ENCODE data around the gene LRP1B.
"Not testable (repeated sequence)": the region's sequence is repeated elsewhere in the genome, so short reads cannot be mapped to it uniquely, and the experiment has no call there.

LRP1B gene

GRCh38 chr2:141820893-141821292 lies 309.9 kb downstream of the LRP1B start:
- no peak overlapping the region for H4K5ac ChIP-seq (ENCODE audit: low read length)
- peak; percentile 22 for DNase-seq

DNA sequence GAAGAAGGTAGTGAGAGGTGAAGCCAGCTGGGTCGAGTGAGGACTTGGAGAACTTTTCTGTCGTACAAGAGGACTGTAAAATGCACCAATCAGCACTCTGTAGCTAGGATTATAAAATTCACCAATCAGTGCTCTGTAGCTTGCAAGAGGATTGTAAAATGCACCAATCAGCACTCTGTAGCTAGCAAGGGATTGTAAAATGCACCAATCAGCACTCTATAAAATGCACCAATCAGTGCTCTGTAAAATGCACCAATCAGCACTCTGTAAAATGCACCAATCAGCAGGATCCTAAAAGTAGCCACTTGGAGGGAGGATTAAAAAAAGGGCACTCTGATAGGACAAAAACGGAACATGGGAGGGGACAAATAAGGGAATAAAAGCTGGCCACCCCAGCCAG lies 315.5 kb downstream of the LRP1B start:
- no CpG with 5 or more reads among the region's 3 CpGs for WGBS (ENCODE audit: extremely low coverage, insufficient coverage, low lambda C conversion rate)
- DNase-seq; H3K36me3 ChIP-seq (ENCODE audit: control insufficient read depth, insufficient read depth, low read length); H3K4me3 ChIP-seq (ENCODE audit: low read length); H3K23ac ChIP-seq (ENCODE audit: low read length); H4K5ac ChIP-seq (ENCODE audit: low read length); H3K4ac ChIP-seq (ENCODE audit: low read depth, low read length); H3K56ac ChIP-seq (ENCODE audit: low read length); H2AK5ac ChIP-seq (ENCODE audit: low read length); H2BK5ac ChIP-seq (ENCODE audit: low read length); H4K8ac ChIP-seq (ENCODE audit: low read depth, low read length); H3K79me1 ChIP-seq (ENCODE audit: low read length); H3K27ac ChIP-seq (ENCODE audit: low read depth, low read length); H3K4me2 ChIP-seq (ENCODE audit: low read length); H3K4me1 ChIP-seq (ENCODE audit: control insufficient read depth, low read depth, low read length); H3K79me2 ChIP-seq (ENCODE audit: control insufficient read depth, insufficient read depth, low read length); H3K27me3 ChIP-seq (ENCODE audit: insufficient read depth, low read length, poor library complexity); H3K9ac ChIP-seq (ENCODE audit: low read length); H2BK120ac ChIP-seq (ENCODE audit: low read depth, low read length); H2BK15ac ChIP-seq (replicated peaks; ENCODE audit: low read depth); H3K18ac ChIP-seq (ENCODE audit: low read length): not testable (repeated sequence)

More at GRCh38 chr2:141820893-141821292, 309.9 kb downstream of the LRP1B start:
- no peak overlapping the region for H4K8ac ChIP-seq (ENCODE audit: low read depth, low read length)
- H2BK120ac ChIP-seq (ENCODE audit: low read depth, low read length), result no peak overlapping the region
- no peak overlapping the region for H3K27ac ChIP-seq (ENCODE audit: low read depth, low read length)
- H3K56ac ChIP-seq (ENCODE audit: low read length), result no peak overlapping the region
- no peaks in the 10 kb centered on the region for H3K79me1 ChIP-seq (ENCODE audit: low read length)
- H2BK5ac ChIP-seq (ENCODE audit: low read length), result no peak overlapping the region
- H3K4ac ChIP-seq (ENCODE audit: low read depth, low read length), result no peak overlapping the region
- no peak overlapping the region for H3K18ac ChIP-seq (ENCODE audit: low read length)
- no peaks in the 10 kb centered on the region for H3K27me3 ChIP-seq (ENCODE audit: insufficient read depth, low read length, poor library complexity)
- H3K4me1 ChIP-seq (ENCODE audit: control insufficient read depth, low read depth, low read length), result no peaks in the 10 kb centered on the region
- no peak overlapping the region for H2AK5ac ChIP-seq (ENCODE audit: low read length)
- H3K79me2 ChIP-seq (ENCODE audit: control insufficient read depth, insufficient read depth, low read length), result no peaks in the 10 kb centered on the region
- H2BK15ac ChIP-seq (replicated peaks; ENCODE audit: low read depth), result no peak overlapping the region
- H3K9ac ChIP-seq (ENCODE audit: low read length), result no peak overlapping the region
- WGBS (ENCODE audit: extremely low coverage, insufficient coverage, low lambda C conversion rate), result no CpG with 5 or more reads among the region's 3 CpGs
- no peak overlapping the region for H3K4me3 ChIP-seq (ENCODE audit: low read length)
- H3K23ac ChIP-seq (ENCODE audit: low read length), result no peak overlapping the region
- H3K36me3 ChIP-seq (ENCODE audit: control insufficient read depth, insufficient read depth, low read length), result no peaks in the 10 kb centered on the region
- H3K4me2 ChIP-seq (ENCODE audit: low read length), result no peak overlapping the region

DNA sequence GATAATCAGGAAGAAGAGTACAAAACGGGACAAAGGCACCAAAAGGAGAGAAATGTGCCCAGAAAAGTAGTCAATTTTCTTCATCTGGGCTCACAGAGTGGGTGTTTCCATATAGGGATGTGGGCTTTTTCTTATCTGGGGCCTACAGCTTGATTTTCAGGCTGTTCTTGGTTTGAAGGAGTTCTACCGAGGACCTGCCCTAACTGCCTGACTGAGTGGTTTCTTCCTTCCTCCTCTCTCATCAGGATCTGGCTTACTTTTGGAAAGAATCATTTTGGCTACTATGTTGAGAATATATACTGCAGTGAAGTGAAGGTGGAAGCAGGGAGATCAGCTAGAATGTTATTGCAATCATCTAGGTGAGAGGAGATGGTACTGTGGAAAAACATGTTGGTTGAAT lies 316.7 kb downstream of the LRP1B start:
- no CpG with 5 or more reads among the region's 2 CpGs for WGBS (ENCODE audit: extremely low coverage, insufficient coverage, low lambda C conversion rate)
- H3K4me3 ChIP-seq (ENCODE audit: low read length), result no peak overlapping the region
- no peak overlapping the region for H3K18ac ChIP-seq (ENCODE audit: low read length)
- no peak overlapping the region for H2BK15ac ChIP-seq (replicated peaks; ENCODE audit: low read depth)
- H3K79me1 ChIP-seq (ENCODE audit: low read length), result no peaks in the 10 kb centered on the region
- no peak overlapping the region for H2BK5ac ChIP-seq (ENCODE audit: low read length)
- H2BK120ac ChIP-seq (ENCODE audit: low read depth, low read length), result no peak overlapping the region
- H4K8ac ChIP-seq (ENCODE audit: low read depth, low read length), result no peak overlapping the region
- no peak overlapping the region for H3K23ac ChIP-seq (ENCODE audit: low read length)
- no peak for DNase-seq
- H3K56ac ChIP-seq (ENCODE audit: low read length), result no peak overlapping the region
- no peak overlapping the region for H3K4ac ChIP-seq (ENCODE audit: low read depth, low read length)
- no peak overlapping the region for H4K5ac ChIP-seq (ENCODE audit: low read length)
- H3K4me2 ChIP-seq (ENCODE audit: low read length), result no peak overlapping the region
- no peaks in the 10 kb centered on the region for H3K79me2 ChIP-seq (ENCODE audit: control insufficient read depth, insufficient read depth, low read length)
- H3K36me3 ChIP-seq (ENCODE audit: control insufficient read depth, insufficient read depth, low read length), result no peaks in the 10 kb centered on the region
- no peaks in the 10 kb centered on the region for H3K4me1 ChIP-seq (ENCODE audit: control insufficient read depth, low read depth, low read length)
- no peaks in the 10 kb centered on the region for H3K27me3 ChIP-seq (ENCODE audit: insufficient read depth, low read length, poor library complexity)
- H3K27ac ChIP-seq (ENCODE audit: low read depth, low read length), result no peak overlapping the region
- no peak overlapping the region for H2AK5ac ChIP-seq (ENCODE audit: low read length)
- no peak overlapping the region for H3K9ac ChIP-seq (ENCODE audit: low read length)

GRCh38 chr2:141810148-141810547 lies 320.7 kb downstream of the LRP1B start:
- no peak overlapping the region for H3K27ac ChIP-seq (ENCODE audit: low read depth, low read length)
- H3K56ac ChIP-seq (ENCODE audit: low read length), result no peak overlapping the region
- no peak overlapping the region for H2BK5ac ChIP-seq (ENCODE audit: low read length)
- no peak overlapping the region for H3K9ac ChIP-seq (ENCODE audit: low read length)
- no peak overlapping the region for H2BK15ac ChIP-seq (replicated peaks; ENCODE audit: low read depth)
- DNase-seq, result no peak
- H2BK120ac ChIP-seq (ENCODE audit: low read depth, low read length), result no peak overlapping the region
- H3K18ac ChIP-seq (ENCODE audit: low read length), result no peak overlapping the region
- no peak overlapping the region for H4K5ac ChIP-seq (ENCODE audit: low read length)
- H3K79me2 ChIP-seq (ENCODE audit: control insufficient read depth, insufficient read depth, low read length), result no peaks in the 10 kb centered on the region
- no peak overlapping the region for H3K23ac ChIP-seq (ENCODE audit: low read length)
- no peaks in the 10 kb centered on the region for H3K4me1 ChIP-seq (ENCODE audit: control insufficient read depth, low read depth, low read length)
- H3K36me3 ChIP-seq (ENCODE audit: control insufficient read depth, insufficient read depth, low read length), result no peaks in the 10 kb centered on the region
- no peak overlapping the region for H3K4me3 ChIP-seq (ENCODE audit: low read length)
- no peaks in the 10 kb centered on the region for H3K79me1 ChIP-seq (ENCODE audit: low read length)
- no peak overlapping the region for H3K4ac ChIP-seq (ENCODE audit: low read depth, low read length)
- H4K8ac ChIP-seq (ENCODE audit: low read depth, low read length), result no peak overlapping the region
- no peak overlapping the region for H2AK5ac ChIP-seq (ENCODE audit: low read length)
- no peak overlapping the region for H3K4me2 ChIP-seq (ENCODE audit: low read length)
- WGBS (ENCODE audit: extremely low coverage, insufficient coverage, low lambda C conversion rate), result no CpG with 5 or more reads among the region's 7 CpGs
- no peaks in the 10 kb centered on the region for H3K27me3 ChIP-seq (ENCODE audit: insufficient read depth, low read length, poor library complexity)

- Histone ChIP-seq H3K79me2 (ENCODE audit: control insufficient read depth, insufficient read depth, low read length) (no peaks in the 10 kb centered on the region), H2AK5ac (ENCODE audit: low read length) (no peak overlapping the region), H3K27ac (ENCODE audit: low read depth, low read length) (no peak overlapping the region), H3K36me3 (ENCODE audit: control insufficient read depth, insufficient read depth, low read length) (no peaks in the 10 kb centered on the region), H3K23ac (ENCODE audit: low read length) (no peak overlapping the region), H2BK15ac (replicated peaks; ENCODE audit: low read depth) (no peak overlapping the region), H3K4me3 (ENCODE audit: low read length) (no peak overlapping the region), H3K4me1 (ENCODE audit: control insufficient read depth, low read depth, low read length) (no peaks in the 10 kb centered on the region), H3K79me1 (ENCODE audit: low read length) (no peaks in the 10 kb centered on the region), H3K27me3 (ENCODE audit: insufficient read depth, low read length, poor library complexity) (no peaks in the 10 kb centered on the region), H3K4me2 (ENCODE audit: low read length) (no peak overlapping the region), H3K9ac (ENCODE audit: low read length) (no peak overlapping the region), H2BK5ac (ENCODE audit: low read length) (no peak overlapping the region), H2BK120ac (ENCODE audit: low read depth, low read length) (no peak overlapping the region), H4K8ac (ENCODE audit: low read depth, low read length) (no peak overlapping the region), H4K5ac (ENCODE audit: low read length) (no peak overlapping the region), H3K18ac (ENCODE audit: low read length) (no peak overlapping the region), H3K56ac (ENCODE audit: low read length) (no peak overlapping the region), H3K4ac (ENCODE audit: low read depth, low read length) (no peak overlapping the region)
- no peak for DNase-seq
- WGBS (ENCODE audit: extremely low coverage, insufficient coverage, low lambda C conversion rate), result no CpG with 5 or more reads among the region's 1 CpG
Observed at GRCh38 chr2:141806090-141806489, 324.7 kb downstream of the LRP1B start.

DNA sequence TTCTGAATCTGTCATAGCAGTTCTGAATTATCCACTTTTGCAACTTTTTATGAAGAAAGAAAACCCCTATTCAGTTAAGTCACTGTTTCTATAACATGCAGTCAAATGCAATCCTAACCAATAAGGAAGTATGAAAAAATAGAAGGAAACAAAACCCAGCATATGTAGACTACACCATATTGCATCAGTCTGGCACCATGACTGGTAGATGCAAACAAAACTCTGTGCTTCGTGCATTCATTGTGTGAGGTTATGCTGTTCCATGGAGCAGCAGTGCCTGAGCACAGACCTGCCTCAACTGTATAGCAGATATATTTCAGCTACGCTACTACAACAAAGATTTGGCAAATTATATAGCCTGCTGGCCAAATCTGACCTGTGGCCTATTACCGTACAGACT lies 325.5 kb downstream of the LRP1B start:
- Histone ChIP-seq H3K27me3 (ENCODE audit: insufficient read depth, low read length, poor library complexity) (no peaks in the 10 kb centered on the region), H4K5ac (ENCODE audit: low read length) (no peak overlapping the region)

More for the DNA sequence above, 325.5 kb downstream of the LRP1B start:
- no peak for DNase-seq
- Histone ChIP-seq H3K4me3 (ENCODE audit: low read length) (no peak overlapping the region), H3K4me2 (ENCODE audit: low read length) (no peak overlapping the region), H3K4me1 (ENCODE audit: control insufficient read depth, low read depth, low read length) (no peaks in the 10 kb centered on the region), H2BK120ac (ENCODE audit: low read depth, low read length) (no peak overlapping the region), H3K79me2 (ENCODE audit: control insufficient read depth, insufficient read depth, low read length) (no peaks in the 10 kb centered on the region), H2AK5ac (ENCODE audit: low read length) (no peak overlapping the region), H3K9ac (ENCODE audit: low read length) (no peak overlapping the region), H3K36me3 (ENCODE audit: control insufficient read depth, insufficient read depth, low read length) (no peaks in the 10 kb centered on the region), H3K4ac (ENCODE audit: low read depth, low read length) (no peak overlapping the region), H3K23ac (ENCODE audit: low read length) (no peak overlapping the region), H3K27ac (ENCODE audit: low read depth, low read length) (no peak overlapping the region), H2BK15ac (replicated peaks; ENCODE audit: low read depth) (no peak overlapping the region), H3K18ac (ENCODE audit: low read length) (no peak overlapping the region), H3K56ac (ENCODE audit: low read length) (no peak overlapping the region), H3K79me1 (ENCODE audit: low read length) (no peaks in the 10 kb centered on the region), H2BK5ac (ENCODE audit: low read length) (no peak overlapping the region), H4K8ac (ENCODE audit: low read depth, low read length) (no peak overlapping the region)
- no CpG with 5 or more reads among the region's 3 CpGs for WGBS (ENCODE audit: extremely low coverage, insufficient coverage, low lambda C conversion rate)
